A673 (cell line): ENCODE measurements around the gene MFN2. TPM values are rescaled to one million over a fixed set of nuclear protein-coding genes. Genes with fewer than 3 reads are reported as not detected.
"Not testable (repeated sequence)": the region's sequence is repeated elsewhere in the genome, so short reads cannot be mapped to it uniquely, and the experiment has no call there.

Experiments used
- BruUV-seq: library from RNA; stranded (reverse); fragments of 400-500 nt; replicated peaks from 2 replicates; lab custom pipeline; 2021; lab: Mats Ljungman, UMichigan
- CTCF ChIA-PET: fragments of 300-600 bp; sonication (Branson Sonifier 250); formaldehyde crosslinking; loops from one replicate; lab custom pipeline; 2022; ENCODE audit warnings: antibody characterized with exemption; lab: Charles Lee
- POLR2A ChIA-PET: fragments of 300-600 bp; sonication (Branson Sonifier 250); formaldehyde crosslinking; loops from one replicate; lab custom pipeline; 2022; ENCODE audit warnings: antibody characterized with exemption; ENCODE audit not compliant: low non-redundant PET; lab: Charles Lee
- DNase-seq: peaks from one replicate; pipeline ENCODE4 v3.0.0-alpha.2; 2015; ENCODE audit warnings: low spot score
- H3K27ac ChIP-seq: fragments of 200-600 bp; sonication (generic); 2 replicates; pipeline ENCODE4 v1.5.1; 2016; ENCODE audit warnings: mixed run types, low read depth, mild to moderate bottlenecking, mixed read lengths, antibody characterized with exemption, low read length; ENCODE audit not compliant: poor library complexity, severe bottlenecking
- H3K27me3 ChIP-seq: fragments of 200-600 bp; sonication (generic); replicated peaks from 2 replicates; pipeline ENCODE4 v1.6.1; 2017; ENCODE audit warnings: mixed run types, low read depth, mild to moderate bottlenecking, mixed read lengths, antibody characterized with exemption, low read length; ENCODE audit not compliant: insufficient read depth, poor library complexity
- H3K36me3 ChIP-seq: fragments of 200-600 bp; sonication (generic); 2 replicates; pipeline ENCODE4 v1.6.1; 2016; ENCODE audit warnings: mixed run types, mild to moderate bottlenecking, mixed read lengths, antibody characterized with exemption, low read length; ENCODE audit not compliant: insufficient read depth, poor library complexity, severe bottlenecking
- H3K4me1 ChIP-seq: fragments of 200-600 bp; sonication (generic); 2 replicates; pipeline ENCODE4 v1.6.1; 2017; ENCODE audit warnings: mixed run types, mild to moderate bottlenecking, mixed read lengths, antibody characterized with exemption, low read length; ENCODE audit not compliant: insufficient read depth, poor library complexity, severe bottlenecking
- H3K4me3 ChIP-seq: fragments of 200-600 bp; sonication (generic); 2 replicates; pipeline ENCODE4 v1.5.1; 2016; ENCODE audit warnings: low read depth, mixed run types, mild to moderate bottlenecking, mixed read lengths, low read length; ENCODE audit not compliant: poor library complexity, severe bottlenecking
- H3K9me3 ChIP-seq: fragments of 200-600 bp; sonication (generic); 2 replicates; pipeline ENCODE4 v1.6.1; 2016; ENCODE audit warnings: mixed run types, low read depth, mild to moderate bottlenecking, mixed read lengths, antibody characterized with exemption, low read length; ENCODE audit not compliant: poor library complexity, severe bottlenecking
- EZH2 ChIP-seq: fragments of 200-600 bp; sonication (generic); IDR thresholded peaks from 2 replicates; pipeline ENCODE4 v1.6.1; 2017; ENCODE audit warnings: borderline replicate concordance, low read depth, mild to moderate bottlenecking, mixed read lengths, antibody characterized with exemption, low read length; ENCODE audit not compliant: poor library complexity, severe bottlenecking
- intact Hi-C: fragments of 100-400 bp; cut with micrococcal nuclease; formaldehyde crosslinking; loops from one replicate; pipeline ENCODE4 v1.10.0; 2022; ENCODE audit not compliant: unreplicated experiment
- total RNA-seq: library from RNA; stranded (reverse); gene quantifications from 2 replicates; pipeline ENCODE4 v1.2.3, GENCODE V29; 2021
- TF ChIP-seq, protein P1 (sequence below): fragments of 300-800, 200-600 bp; sonication (generic); conservative IDR thresholded peaks from 2 replicates; pipeline ENCODE4 v1.5.1; 2017; ENCODE audit warnings: low read depth, mild to moderate bottlenecking, antibody characterized with exemption, low read length, moderate library complexity, mixed read lengths

Gene MFN2
- total RNA-seq, 1 experiment from 2014 or later = 160 TPM

DNA sequence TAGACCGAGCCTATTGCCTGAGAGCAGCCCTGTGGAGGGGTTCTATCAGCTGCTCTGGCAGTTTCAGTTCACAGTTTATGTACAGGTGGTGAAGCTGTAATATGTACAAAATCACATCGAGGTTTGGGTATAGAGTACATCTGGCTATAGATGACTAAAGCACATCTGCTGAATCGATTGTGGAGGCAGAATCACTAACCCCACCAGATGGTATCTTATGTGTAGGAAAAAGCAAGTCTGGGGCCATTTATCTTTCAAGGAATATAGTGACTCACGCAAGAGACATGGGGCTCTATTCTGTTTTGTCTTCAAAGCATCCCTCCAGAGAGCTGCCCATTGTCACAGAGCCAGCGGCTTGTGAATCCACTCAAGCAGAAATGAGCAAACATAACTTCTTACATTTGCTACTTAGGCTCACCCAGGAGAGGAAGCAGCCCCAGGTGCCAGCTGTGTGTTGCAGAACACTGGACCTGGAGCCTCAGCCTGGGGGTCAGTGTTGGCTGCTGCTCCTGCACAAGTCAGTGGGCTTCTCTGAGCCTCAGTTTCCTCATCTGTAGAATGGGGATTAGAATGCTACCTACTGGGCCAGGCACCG is 60.3 kb downstream of the MFN2 start:
- Histone ChIP-seq H3K4me1 (no peaks in the 10 kb centered on the region), H3K4me3 (no peak overlapping the region), H3K9me3 (no peaks in the 10 kb centered on the region), H3K27me3 (no peaks in the 10 kb centered on the region), H3K36me3 (no peaks in the 10 kb centered on the region), H3K27ac (no peak overlapping the region)
- POLR2A ChIA-PET = no interaction called here
- TF ChIP-seq, protein P1, sequence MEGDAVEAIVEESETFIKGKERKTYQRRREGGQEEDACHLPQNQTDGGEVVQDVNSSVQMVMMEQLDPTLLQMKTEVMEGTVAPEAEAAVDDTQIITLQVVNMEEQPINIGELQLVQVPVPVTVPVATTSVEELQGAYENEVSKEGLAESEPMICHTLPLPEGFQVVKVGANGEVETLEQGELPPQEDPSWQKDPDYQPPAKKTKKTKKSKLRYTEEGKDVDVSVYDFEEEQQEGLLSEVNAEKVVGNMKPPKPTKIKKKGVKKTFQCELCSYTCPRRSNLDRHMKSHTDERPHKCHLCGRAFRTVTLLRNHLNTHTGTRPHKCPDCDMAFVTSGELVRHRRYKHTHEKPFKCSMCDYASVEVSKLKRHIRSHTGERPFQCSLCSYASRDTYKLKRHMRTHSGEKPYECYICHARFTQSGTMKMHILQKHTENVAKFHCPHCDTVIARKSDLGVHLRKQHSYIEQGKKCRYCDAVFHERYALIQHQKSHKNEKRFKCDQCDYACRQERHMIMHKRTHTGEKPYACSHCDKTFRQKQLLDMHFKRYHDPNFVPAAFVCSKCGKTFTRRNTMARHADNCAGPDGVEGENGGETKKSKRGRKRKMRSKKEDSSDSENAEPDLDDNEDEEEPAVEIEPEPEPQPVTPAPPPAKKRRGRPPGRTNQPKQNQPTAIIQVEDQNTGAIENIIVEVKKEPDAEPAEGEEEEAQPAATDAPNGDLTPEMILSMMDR = no peak
- no peak for TF ChIP-seq EZH2
- BruUV-seq = no TSS peak
- intact Hi-C loops = no loop called here
- CTCF ChIA-PET = no interaction called here
- peak; percentile 73 for DNase-seq

DNA sequence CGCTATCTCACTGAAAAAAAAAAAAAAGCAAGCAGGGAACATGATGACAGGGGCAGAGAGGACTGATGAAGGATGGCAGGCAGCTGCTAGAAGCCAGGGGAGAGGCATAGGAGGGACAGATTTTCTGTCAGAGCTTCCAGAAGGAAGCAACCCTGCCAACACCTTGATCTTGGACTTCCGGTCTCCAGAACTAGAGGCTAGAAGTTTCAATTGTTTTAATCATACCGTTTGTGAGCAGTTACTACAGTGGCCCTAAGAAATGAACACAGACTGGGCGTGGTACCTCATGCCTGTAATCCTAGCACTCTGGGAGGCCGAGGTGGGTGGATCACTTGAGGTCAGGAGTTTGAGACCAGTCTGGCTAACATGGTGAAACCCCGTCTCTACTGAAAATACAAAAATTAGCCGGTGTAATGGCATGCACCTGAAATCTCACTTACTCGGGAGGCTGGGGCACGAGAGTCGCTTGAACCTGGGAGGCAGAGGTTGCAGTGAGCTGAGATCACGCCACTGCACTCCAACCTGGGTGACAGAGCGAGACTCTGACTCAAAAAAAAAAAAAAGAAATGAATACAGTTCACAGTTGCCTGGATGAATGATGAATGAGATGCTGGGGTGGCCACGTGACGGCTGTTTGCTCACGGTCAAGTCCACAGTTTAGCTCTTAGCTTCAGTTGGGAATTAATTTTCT is 64.1 kb downstream of the MFN2 start:
- H3K27ac ChIP-seq, DNase-seq, BruUV-seq, H3K4me3 ChIP-seq, POLR2A ChIA-PET, H3K4me1 ChIP-seq, H3K27me3 ChIP-seq, H3K36me3 ChIP-seq, CTCF ChIA-PET, H3K9me3 ChIP-seq, intact Hi-C loops: not testable (repeated sequence)

DNA sequence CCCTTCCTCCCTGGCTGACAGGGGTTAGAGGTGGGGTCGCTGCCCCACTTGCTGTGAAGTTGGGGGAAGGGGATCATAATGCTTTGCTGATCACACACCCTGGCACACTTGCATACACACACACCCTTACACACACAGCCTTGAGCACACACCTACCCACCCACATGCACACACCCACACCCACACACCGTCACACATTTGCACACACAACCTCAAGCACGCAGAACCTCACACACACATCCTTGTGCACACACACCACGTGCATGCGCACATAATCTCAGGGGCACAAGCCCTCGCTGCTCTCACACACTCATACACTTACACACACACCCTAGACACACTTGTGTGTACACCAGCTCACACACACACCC is 66.5 kb downstream of the MFN2 start:
- no peak for DNase-seq
- Histone ChIP-seq H3K4me1 (no peaks in the 10 kb centered on the region), H3K36me3 (no peaks in the 10 kb centered on the region), H3K9me3 (no peaks in the 10 kb centered on the region), H3K4me3 (no peak overlapping the region), H3K27ac (no peak overlapping the region), H3K27me3 (no peaks in the 10 kb centered on the region)
- POLR2A ChIA-PET = no interaction called here
- intact Hi-C loops = no loop called here
- CTCF ChIA-PET = no interaction called here
- TF ChIP-seq EZH2 = no peak
- TF ChIP-seq, protein P1 = no peak
- BruUV-seq = no TSS peak
